SK-N-MC (cell line): ENCODE measurements around the gene FOXP1.

ENCODE experiments used
- EZH2 ChIP-seq: fragments of 200-600 bp; sonication (generic); IDR thresholded peaks from one replicate; pipeline ENCODE4 v1.6.1; 2017; ENCODE audit warnings: antibody characterized with exemption
- FOXP2 ChIP-seq: optimal IDR thresholded peaks from 2 replicates; pipeline ENCODE3; 2011; ENCODE audit warnings: mild to moderate bottlenecking, moderate library complexity; ENCODE audit not compliant: insufficient read depth; ENCODE audit errors: extremely low read length, control extremely low read depth
- POLR2AphosphoS5 ChIP-seq: IDR thresholded peaks from 2 replicates; pipeline ENCODE4 v1.6.1; 2012; ENCODE audit warnings: mild to moderate bottlenecking, low read depth, low read length, borderline replicate concordance

DNA sequence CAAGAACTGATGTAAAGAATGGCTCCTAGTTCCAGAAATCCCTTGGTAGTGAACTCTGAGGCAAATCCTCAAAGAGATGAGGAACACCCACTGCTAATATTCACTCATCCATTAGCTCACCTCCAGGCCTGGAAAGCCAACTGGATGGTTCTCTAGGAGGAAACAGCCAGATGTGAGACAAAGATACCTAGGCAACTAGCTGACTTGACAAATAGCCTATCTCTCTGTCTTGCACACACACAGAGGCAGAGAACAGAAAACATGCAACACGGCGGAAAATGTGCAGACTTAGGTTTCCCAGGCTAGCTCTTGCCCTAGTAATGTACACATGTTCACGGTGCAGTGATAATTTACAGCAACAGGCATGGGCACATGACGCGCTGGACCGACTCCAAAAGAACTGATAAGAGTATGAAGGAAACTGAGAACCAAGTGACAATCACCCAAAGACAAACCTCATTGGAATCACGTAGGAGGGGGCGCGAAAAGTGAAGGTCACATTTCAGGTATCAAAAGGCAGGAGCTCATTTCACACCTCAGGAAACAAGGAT is 318.1 kb downstream of the FOXP1 start:
- TF ChIP-seq POLR2AphosphoS5 (no peak), EZH2 (no peak), FOXP2 (no peak)
